Ascending aorta (tissue), 2 donors: Measurements from ENCODE around the gene SEPTIN12. TPM values are rescaled to one million over a fixed set of nuclear protein-coding genes. Genes with fewer than 3 reads are reported as not detected.
A peak's percentile ranks its signal among the peaks of the same experiment; 100 is the strongest.

ENCODE experiments used
- DNase-seq, 2 donors: peaks; one replicate each; pipeline ENCODE4 v3.0.0-alpha.2; 2019; ENCODE audit warnings: low spot score in 2 of 2
- H3K27ac ChIP-seq, 2 donors: fragments of 200-600 bp; sonication (generic); one replicate each; pipeline ENCODE4 v1.5.1; 2016 to 2017; ENCODE audit warnings: mild to moderate bottlenecking in 1 of 2
- H3K27me3 ChIP-seq: fragments of 200-600 bp; sonication (generic); one replicate; pipeline ENCODE4 v1.5.1; 2017
- H3K36me3 ChIP-seq, 2 donors: fragments of 200-600 bp; sonication (generic); one replicate each; pipeline ENCODE4 v1.5.1; 2016
- H3K4me1 ChIP-seq, 2 donors: fragments of 200-600 bp; sonication (generic); one replicate each; pipeline ENCODE4 v1.5.1; 2016 to 2017; ENCODE audit warnings: mild to moderate bottlenecking in 1 of 2
- H3K4me3 ChIP-seq, 2 donors: fragments of 200-600 bp; sonication (generic); one replicate each; pipeline ENCODE4 v1.5.1; 2016 to 2017; ENCODE audit warnings: mild to moderate bottlenecking in 1 of 2
- H3K9me3 ChIP-seq, 2 donors: fragments of 200-600 bp; sonication (generic); one replicate each; pipeline ENCODE4 v1.5.1; 2016
- intact Hi-C: fragments of 100-400 bp; cut with DNase I; formaldehyde crosslinking; loops from one replicate; pipeline ENCODE4 v1.15.1; 2023
- total RNA-seq: library from RNA; depleted of rRNA; stranded (reverse); fragments of >200 nt; gene quantifications from one replicate; pipeline ENCODE4 v1.1.0, GENCODE V29; 2016
- TF ChIP-seq, protein P1 (sequence below), 3 experiments: fragments of 200-600 bp in 2 of 3; fragments of 450-650 bp in 1 of 3; sonication (generic) in 2 of 3; IDR thresholded peaks; one replicate each; pipeline ENCODE4 v1.5.1; 2016 to 2019; ENCODE audit warnings: antibody characterized with exemption in 3 of 3, mild to moderate bottlenecking in 1 of 3, moderate library complexity in 1 of 3

Gene SEPTIN12
- total RNA-seq, 1 donor from 2014 or later: not detected

- H3K9me3 ChIP-seq: no peaks in the 10 kb centered on the region
- H3K27me3 ChIP-seq: no peaks in the 10 kb centered on the region
- peak overlapping the region; percentile 77 to 83 for H3K27ac ChIP-seq
- intact Hi-C loops: loop anchor here (1.0 to 5.0 kb wide), 6 partner anchors 34 to 329 kb away; partner anchors contain the start of genes ANKS3, DNAAF8, EEF2KMT and GLYR1
- H3K36me3 ChIP-seq: peaks cover 11 to 15% of the 10 kb centered on the region in 2 donors
- peaks cover 8 to 23% of the 10 kb centered on the region in 2 donors for H3K4me1 ChIP-seq
- DNase-seq: no peak
- peak overlapping the region; percentile 65 to 99 for H3K4me3 ChIP-seq
- TF ChIP-seq, protein P1, sequence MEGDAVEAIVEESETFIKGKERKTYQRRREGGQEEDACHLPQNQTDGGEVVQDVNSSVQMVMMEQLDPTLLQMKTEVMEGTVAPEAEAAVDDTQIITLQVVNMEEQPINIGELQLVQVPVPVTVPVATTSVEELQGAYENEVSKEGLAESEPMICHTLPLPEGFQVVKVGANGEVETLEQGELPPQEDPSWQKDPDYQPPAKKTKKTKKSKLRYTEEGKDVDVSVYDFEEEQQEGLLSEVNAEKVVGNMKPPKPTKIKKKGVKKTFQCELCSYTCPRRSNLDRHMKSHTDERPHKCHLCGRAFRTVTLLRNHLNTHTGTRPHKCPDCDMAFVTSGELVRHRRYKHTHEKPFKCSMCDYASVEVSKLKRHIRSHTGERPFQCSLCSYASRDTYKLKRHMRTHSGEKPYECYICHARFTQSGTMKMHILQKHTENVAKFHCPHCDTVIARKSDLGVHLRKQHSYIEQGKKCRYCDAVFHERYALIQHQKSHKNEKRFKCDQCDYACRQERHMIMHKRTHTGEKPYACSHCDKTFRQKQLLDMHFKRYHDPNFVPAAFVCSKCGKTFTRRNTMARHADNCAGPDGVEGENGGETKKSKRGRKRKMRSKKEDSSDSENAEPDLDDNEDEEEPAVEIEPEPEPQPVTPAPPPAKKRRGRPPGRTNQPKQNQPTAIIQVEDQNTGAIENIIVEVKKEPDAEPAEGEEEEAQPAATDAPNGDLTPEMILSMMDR (IDR thresholded peaks at IDR 0.05): no peak
These were observed 20.1 kb downstream of the SEPTIN12 start for GRCh38 chr16:4767872-4768548.

- no peaks in the 10 kb centered on the region for H3K27me3 ChIP-seq
- H3K4me1 ChIP-seq: peaks cover 8 to 23% of the 10 kb centered on the region in 2 donors
- peaks cover 19 to 24% of the 10 kb centered on the region in 2 donors for H3K36me3 ChIP-seq
- intact Hi-C loops: loop anchor here (2.0 to 5.0 kb wide), 2 partner anchors 150 to 330 kb away; partner anchors contain the start of gene EEF2KMT
- H3K9me3 ChIP-seq: no peaks in the 10 kb centered on the region
- peak within 1 kb of the TSS; percentile 78 to 99 for H3K4me3 ChIP-seq
- peak; percentile 94 to 99 for DNase-seq
- TF ChIP-seq, protein P1 (IDR thresholded peaks at IDR 0.05): no peak
- peak within 1 kb of the TSS; percentile 77 to 83 for H3K27ac ChIP-seq
These were observed 21.1 kb downstream of the SEPTIN12 start, which contains the start of gene ZNF500 for GRCh38 chr16:4766875-4767628. Gene ZNF500 (minus strand): TSS chr16:4767162. CDS start chr16:4765978, 1,184 bp downstream.

DNA sequence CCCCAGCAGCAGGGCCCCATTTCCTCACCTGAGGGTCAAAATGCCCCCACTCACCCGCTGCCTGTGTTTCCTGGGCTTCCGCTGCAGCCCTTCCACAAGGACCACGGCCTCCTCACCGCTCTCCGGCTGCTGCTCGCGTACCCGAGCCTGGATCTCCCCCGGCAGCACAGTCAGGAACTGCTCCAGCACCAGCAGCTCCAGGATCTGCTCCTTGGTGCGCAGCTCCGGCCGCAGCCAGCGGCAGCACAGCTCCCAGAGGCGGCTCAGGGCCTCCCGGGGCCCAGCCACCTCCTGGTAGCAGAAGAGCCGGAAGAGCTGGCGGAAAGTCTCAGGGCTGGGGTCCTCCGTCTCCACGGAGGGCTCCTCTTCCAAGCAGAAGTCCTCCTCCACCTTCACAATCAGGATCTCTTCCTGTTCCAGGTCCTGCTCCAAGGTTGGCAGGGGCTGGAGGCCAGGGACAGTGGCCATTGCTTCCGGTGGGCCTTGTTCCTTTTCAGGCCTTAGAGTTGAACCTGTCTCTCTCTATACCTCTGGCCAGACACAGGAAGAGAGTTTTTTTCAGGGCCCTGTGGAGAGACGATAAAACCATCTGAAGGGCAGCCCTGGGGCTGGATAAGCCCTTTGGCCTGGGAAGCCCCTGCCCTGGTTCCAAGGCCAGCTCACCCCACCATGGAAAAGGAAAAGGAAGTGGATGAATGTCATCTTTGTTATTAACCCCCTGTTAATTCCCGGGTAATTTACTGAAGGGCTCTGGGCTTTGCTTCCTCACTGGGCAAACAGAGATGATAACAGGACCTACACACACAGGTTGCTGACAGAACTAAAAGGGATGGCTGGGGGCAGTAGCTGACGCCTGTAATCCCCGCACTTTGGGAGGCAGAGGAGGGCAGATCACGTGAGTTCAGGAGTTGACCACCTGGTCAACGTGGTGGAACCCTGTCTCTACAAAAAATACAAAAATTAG is 22.4 kb downstream of the SEPTIN12 start:
- no peaks in the 10 kb centered on the region for H3K27me3 ChIP-seq
- DNase-seq: no peak
- peak overlapping the region; percentile 78 to 99 for H3K4me3 ChIP-seq
- H3K27ac ChIP-seq: peak overlapping the region in 1 of 2 donors; percentile 83
- peaks cover 29 to 34% of the 10 kb centered on the region in 2 donors for H3K36me3 ChIP-seq
- intact Hi-C loops: loop anchor here (2.0 to 5.0 kb wide), 2 partner anchors 149 to 332 kb away; partner anchors contain the start of gene EEF2KMT
- no peaks in the 10 kb centered on the region for H3K9me3 ChIP-seq
- H3K4me1 ChIP-seq: peaks cover 8 to 23% of the 10 kb centered on the region in 2 donors
- TF ChIP-seq, protein P1 (IDR thresholded peaks at IDR 0.05): no peak

DNA sequence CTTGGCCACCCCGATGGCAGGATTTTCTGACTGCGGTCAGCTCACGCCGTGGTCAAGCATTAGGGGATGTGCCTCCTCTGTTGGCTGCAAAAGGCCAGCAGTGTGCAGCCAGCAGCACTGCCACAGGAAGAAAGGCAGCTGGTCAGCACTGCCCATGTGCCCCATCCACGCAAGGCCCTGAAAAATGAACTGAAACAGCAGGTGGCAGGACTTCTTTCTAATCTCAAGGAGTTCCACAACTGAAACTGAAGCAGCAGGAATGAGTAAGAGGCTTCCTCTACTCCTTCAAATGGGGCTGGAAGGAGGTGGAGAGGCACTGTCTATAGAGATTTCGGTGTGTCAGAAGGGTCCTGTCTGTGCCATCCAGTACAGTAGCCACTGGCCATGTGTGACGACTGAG is 24.4 kb downstream of the SEPTIN12 start:
- Histone ChIP-seq H3K9me3 (no peaks in the 10 kb centered on the region), H3K4me3 (no peak overlapping the region), H3K36me3 (peaks cover 48 to 54% of the 10 kb centered on the region in 2 donors), H3K27me3 (no peaks in the 10 kb centered on the region), H3K27ac (no peak overlapping the region), H3K4me1 (peaks cover 8 to 21% of the 10 kb centered on the region in 2 donors)
- intact Hi-C loops: no loop called here
- TF ChIP-seq, protein P1 (IDR thresholded peaks at IDR 0.05): no peak
- no peak for DNase-seq

DNA sequence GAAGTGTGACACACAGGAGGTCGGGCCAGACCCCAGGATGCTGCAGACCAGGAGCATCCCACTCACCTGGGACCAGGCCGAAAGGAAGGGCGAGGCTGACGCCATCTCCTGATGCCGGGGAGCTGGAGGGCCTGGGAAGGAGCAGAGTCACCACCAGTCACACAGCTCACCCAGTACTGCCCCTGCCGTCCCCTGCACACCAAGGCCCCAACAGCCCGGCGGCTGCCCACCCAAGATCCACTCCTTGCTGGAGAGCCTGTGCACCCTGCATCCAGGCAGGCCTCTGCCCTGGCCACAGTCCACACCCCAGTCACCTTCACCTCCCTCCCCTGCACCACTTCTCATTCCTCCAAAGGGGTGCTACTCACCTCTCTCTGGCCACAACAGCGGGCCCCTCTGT is 25.9 kb downstream of the SEPTIN12 start:
- Histone ChIP-seq H3K4me3 (no peak overlapping the region), H3K9me3 (no peaks in the 10 kb centered on the region), H3K36me3 (peaks cover 64 to 69% of the 10 kb centered on the region in 2 donors), H3K27me3 (no peaks in the 10 kb centered on the region), H3K27ac (no peak overlapping the region), H3K4me1 (peaks cover 0 to 13% of the 10 kb centered on the region in 2 donors)
- DNase-seq: no peak
- intact Hi-C loops: no loop called here
- TF ChIP-seq, protein P1 (IDR thresholded peaks at IDR 0.05): no peak
